ENCODE results near the gene KIF2B.

GRCh38 chr17:53822764-53823163 is at the start of gene KIF2B:
- TF ChIP-seq CTCF (IDR thresholded peaks at IDR 0.05; ENCODE audit: low read depth, low read length) (no peak), POLR2A (IDR thresholded peaks at IDR 0.05; ENCODE audit: extremely low read depth, insufficient read length) (no peak), MYC (IDR thresholded peaks at IDR 0.05; ENCODE audit: low read depth, low read length) (no peak), MAX (IDR thresholded peaks at IDR 0.05; ENCODE audit: low read depth, low read length) (no peak)

All from NB4 (cell line).